Prostate gland (tissue), 2 donors: ENCODE data around the gene FCHSD2.

Experiments
- CTCF ChIP-seq, 4 experiments: fragments of 200-600 bp in 2 of 4; fragments of 450-650 bp in 2 of 4; sonication (generic) in 2 of 4; IDR thresholded peaks; 1 replicate in 3 of 4; 2 replicates in 1 of 4; pipeline ENCODE4 v1.5.1; 2016 to 2019; ENCODE audit warnings: antibody characterized with exemption in 4 of 4, mild to moderate bottlenecking in 2 of 4, moderate library complexity in 2 of 4
- POLR2AphosphoS5 ChIP-seq: sonication (generic); formaldehyde crosslinking; IDR thresholded peaks from one replicate; pipeline ENCODE4 v1.6.1; 2017; ENCODE audit warnings: antibody characterized with exemption

GRCh38 chr11:73163638-73164174 is 21.6 kb upstream of the FCHSD2 start:
- no peak for TF ChIP-seq CTCF (IDR thresholded peaks at IDR 0.05)
- no peak for TF ChIP-seq POLR2AphosphoS5
